SU-DHL-6 (cell line): Measurements from ENCODE around the gene SF3A1.

Experiments used
- EZH2phosphoT487 ChIP-seq: fragments of 200-600 bp; sonication (generic), shearing (Covaris generic); conservative IDR thresholded peaks from 2 replicates; pipeline ENCODE4 v1.6.1; 2018; ENCODE audit warnings: mild to moderate bottlenecking, antibody characterized with exemption, low read length, moderate library complexity, mixed read lengths
- TF ChIP-seq, protein P1 (sequence below): fragments of 200-600 bp; sonication (generic); IDR thresholded peaks from one replicate; pipeline ENCODE4 v1.5.1; 2017; ENCODE audit warnings: antibody characterized with exemption, mild to moderate bottlenecking, low read length, moderate library complexity; ENCODE audit not compliant: insufficient read depth, poor library complexity, severe bottlenecking

DNA sequence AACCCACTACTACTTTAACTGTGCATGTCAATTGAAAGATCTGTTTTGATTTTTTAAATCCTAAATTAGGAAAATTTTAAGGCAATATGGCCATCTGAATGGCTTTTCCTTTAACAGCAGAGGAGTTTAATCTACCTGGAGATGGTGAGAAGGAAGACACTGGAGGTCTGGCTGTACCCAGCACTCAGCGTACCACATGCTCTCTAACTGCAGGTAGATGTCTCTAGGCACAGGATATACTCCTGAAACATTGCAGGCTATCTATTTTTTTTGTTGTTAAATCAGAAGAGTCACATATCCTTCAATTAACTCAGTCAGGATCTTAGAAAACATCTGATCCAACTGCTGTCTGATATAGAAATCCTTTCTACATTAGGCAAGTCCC is 50.1 kb downstream of the SF3A1 start:
- TF ChIP-seq, protein P1, sequence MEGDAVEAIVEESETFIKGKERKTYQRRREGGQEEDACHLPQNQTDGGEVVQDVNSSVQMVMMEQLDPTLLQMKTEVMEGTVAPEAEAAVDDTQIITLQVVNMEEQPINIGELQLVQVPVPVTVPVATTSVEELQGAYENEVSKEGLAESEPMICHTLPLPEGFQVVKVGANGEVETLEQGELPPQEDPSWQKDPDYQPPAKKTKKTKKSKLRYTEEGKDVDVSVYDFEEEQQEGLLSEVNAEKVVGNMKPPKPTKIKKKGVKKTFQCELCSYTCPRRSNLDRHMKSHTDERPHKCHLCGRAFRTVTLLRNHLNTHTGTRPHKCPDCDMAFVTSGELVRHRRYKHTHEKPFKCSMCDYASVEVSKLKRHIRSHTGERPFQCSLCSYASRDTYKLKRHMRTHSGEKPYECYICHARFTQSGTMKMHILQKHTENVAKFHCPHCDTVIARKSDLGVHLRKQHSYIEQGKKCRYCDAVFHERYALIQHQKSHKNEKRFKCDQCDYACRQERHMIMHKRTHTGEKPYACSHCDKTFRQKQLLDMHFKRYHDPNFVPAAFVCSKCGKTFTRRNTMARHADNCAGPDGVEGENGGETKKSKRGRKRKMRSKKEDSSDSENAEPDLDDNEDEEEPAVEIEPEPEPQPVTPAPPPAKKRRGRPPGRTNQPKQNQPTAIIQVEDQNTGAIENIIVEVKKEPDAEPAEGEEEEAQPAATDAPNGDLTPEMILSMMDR: no peak
- no peak for TF ChIP-seq EZH2phosphoT487
